GM19099 (cell line): ENCODE results near the gene BSND.

Experiments
- POLR2A ChIP-seq: IDR thresholded peaks from 3 replicates; pipeline ENCODE4 v1.6.1; 2011; ENCODE audit warnings: low read depth; ENCODE audit not compliant: insufficient read length; ENCODE audit errors: extremely low read depth

Gene BSND

GRCh38 chr1:54970901-54971300 lies 27.8 kb upstream of the BSND start:
- no peak for TF ChIP-seq POLR2A

GRCh38 chr1:54971317-54971791 lies 27.4 kb upstream of the BSND start:
- TF ChIP-seq POLR2A, result no peak

GRCh38 chr1:54972436-54972835 lies 26.3 kb upstream of the BSND start:
- no peak for TF ChIP-seq POLR2A

DNA sequence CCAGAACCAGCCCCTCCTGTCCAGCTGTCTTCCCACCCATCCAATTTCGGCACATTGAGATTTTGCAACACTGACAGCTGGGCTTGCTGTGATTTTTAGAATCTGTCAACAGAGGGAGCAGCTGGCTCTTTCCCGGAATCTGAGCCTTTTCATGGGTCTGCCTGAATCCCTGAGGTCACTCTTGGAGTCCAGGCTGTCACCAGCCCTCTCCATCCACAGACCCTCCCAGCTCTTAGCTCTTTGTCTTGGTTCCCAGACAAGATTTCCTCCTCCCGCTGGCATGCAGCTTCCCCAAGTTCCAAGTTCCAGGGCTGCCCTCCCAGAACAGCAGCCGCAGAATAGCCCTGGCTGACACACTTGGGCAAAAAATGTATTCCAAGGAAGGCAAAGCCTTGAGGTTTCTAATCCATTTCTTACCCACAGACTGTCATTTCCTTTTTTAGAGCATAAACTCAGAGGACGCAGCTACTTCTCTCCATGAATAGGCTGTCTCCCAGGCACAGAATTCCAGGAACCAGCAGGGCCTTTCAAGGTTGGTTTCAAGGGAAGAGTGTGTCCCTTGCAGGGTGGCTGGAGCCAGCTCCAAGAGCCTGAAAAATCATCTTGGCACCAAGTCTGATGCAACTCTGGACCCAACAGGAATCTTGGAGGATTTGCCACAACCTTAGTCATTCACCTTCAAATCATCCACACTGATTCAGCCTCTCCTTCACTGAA lies 25.4 kb upstream of the BSND start:
- TF ChIP-seq POLR2A, result no peak

DNA sequence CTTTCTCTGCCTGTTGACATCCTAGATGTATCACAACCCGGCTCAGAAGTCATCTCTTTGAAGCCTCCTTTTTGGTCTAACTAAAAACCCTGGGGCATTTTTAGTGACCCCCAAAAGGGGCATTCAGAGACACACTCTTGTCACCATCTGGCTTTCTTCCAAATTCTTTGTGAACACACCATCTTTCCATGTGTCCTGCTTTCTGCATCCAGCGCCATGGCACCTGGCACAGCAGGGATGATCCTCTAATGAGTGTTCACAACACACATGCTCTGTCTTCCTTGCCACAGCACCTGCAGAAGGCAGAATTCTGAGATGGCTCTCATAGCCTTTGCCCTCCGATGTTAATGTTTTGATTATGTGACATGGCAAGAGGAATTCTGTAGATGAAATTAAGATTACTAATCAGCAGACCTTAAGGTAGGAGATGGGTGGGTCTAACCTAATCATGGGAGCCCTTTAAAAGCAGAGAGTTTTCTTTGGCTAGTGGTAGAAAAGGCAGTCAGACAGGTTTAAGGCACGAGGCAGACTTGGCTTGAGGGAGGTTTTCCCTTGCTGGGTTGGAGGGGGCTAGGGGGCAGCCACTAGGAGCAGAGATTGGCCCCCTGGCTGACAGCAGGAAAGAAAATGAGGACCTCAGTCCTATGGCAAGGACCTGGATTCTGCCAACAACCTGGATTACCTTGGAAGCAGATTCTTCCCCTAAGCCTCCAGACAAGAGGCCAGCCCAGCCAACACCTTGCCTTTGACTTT lies 23.2 kb upstream of the BSND start:
- TF ChIP-seq POLR2A, result no peak

DNA sequence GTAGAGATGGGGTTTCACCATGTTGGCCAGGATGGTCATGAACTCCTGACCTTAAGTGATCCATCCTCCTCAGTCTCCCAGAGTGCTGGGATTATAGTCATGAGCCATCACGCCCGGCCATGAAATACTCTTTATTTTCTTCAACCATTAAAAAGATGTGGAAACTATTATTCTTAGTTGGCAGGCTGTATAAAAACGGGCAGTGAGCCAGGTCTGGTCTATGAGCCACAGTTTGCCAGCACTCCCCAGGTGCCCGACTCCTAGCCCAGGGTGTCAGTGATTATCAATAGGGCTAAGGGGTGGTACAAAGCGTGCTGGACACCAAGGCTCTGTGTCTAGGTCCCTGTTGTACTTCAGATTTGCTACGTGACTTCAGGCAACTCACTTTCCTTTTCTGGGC lies 22.0 kb upstream of the BSND start:
- no peak for TF ChIP-seq POLR2A

DNA sequence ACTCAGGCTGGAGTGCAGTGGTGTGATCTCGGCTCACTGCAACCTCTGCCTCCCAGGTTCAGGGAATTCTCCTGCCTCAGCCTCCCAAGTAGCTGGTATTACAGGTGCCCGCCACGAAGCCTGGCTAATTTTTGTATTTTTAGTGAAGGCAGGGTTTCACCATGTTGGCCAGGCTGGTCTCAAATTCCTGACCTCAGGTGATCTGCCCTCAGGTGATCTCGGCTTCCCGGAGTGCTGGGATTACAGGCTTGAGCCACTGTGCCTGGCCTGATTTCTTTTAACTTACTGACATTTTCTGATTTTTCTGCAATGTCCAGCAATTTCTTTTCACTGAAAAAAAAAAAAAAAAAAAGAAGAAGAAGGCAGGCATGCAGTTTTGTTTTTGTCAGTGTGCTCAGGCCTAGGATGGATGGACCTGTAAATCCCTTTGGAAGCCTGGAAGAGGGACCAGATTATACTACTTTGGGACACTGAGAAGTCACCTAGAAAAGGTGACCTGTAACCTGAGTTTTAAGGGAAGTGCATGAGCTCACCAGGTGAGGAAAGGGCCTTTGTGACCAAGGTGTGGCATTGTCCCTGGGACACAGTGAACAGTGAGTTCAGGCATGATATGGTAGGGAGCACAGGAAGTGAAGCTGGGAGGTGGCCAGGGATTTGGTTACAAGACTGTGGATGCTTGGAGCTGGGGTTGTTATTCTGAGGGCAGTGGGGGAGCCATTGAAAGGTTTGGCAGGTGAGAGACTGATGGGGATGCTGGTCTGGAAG lies 21.0 kb upstream of the BSND start:
- no peak for TF ChIP-seq POLR2A

DNA sequence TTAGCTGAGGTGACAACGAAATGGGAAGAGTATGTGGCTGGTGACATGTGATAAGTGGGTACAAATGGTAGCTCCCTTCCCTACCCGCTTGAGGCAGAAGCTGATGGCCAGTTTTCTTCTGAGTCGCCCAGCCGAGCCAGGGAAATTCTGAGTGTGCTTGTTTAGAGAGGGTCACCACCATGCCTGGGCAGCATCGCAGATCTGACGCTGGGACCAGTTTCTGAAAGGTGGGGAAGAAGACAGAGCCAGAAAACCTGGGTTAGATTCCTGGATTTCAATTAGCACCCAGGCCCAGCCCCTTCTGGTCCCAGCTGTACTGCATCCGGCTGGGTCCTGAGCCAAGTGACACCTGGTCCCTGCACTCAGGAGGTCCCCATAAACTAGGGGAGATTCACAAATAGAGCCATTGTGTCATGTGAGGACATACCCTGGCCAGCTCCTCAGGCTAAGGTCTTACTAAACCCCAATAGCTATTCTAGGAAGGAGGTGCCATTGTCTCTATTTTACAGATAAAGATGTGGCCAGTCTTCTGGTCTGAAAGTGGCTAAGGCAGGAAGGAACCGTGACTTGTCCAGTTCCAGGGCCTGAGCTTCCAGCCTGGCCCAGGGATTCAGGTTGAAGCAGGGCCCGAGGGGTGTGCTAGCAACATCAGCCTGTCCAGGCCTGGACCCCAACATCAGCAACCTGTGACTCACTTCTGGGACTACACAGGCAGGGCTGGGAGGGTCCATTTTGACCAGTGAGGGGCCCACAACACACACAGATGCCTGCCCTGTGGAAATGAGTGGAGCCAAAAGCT lies 20.0 kb upstream of the BSND start:
- no peak for TF ChIP-seq POLR2A

DNA sequence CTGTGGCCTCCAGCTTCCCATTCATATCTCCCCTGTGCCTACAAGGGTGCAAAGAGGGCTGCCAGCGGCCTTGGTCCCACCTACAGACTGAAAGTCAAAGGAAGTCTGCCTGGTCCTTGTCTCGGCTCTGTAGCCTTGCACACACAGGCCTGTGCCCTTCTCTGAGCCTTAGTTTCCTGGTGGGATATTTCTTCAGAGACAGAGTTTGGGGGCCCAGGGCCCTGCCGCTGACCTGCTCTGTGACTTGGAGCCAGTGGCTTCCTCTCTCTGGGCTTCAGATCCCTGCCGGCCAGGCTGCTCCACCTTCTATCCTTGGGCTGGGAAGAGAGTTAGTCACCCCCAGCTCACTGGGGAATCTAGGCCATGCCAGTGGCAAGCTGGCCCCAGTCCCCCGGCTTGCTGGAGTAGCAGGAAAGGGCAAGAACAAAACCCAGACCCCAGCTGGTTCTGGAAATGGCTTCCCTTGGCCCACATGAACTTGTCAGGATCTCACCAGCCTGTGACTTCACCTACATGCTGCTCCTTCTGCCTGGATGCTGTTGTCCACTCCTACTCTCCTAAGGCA lies 19.3 kb upstream of the BSND start:
- TF ChIP-seq POLR2A, result no peak

DNA sequence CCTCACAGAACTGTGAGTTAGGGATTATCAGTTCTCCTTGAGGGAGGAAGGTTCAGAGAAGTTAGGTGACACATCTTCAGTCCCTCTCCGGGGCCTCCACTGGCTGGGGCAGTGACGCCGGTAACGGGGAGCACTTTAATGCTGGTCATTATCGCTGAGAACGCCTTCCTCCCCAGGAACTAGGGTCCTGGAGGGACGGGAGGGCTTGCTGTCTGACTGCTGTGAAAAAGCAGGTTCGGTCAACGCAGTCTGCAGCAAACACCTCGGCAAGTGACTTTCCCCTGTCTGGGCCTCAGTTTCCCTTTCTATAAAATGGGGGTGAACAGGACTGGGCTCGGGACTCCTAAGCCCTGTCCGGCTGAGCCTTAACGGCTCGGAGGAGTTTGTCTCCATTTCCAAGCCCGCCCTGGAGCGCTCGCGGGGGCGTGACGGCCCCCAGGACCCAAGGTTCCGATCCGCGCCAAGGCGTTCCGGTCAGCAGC lies 18.6 kb upstream of the BSND start:
- no peak for TF ChIP-seq POLR2A

DNA sequence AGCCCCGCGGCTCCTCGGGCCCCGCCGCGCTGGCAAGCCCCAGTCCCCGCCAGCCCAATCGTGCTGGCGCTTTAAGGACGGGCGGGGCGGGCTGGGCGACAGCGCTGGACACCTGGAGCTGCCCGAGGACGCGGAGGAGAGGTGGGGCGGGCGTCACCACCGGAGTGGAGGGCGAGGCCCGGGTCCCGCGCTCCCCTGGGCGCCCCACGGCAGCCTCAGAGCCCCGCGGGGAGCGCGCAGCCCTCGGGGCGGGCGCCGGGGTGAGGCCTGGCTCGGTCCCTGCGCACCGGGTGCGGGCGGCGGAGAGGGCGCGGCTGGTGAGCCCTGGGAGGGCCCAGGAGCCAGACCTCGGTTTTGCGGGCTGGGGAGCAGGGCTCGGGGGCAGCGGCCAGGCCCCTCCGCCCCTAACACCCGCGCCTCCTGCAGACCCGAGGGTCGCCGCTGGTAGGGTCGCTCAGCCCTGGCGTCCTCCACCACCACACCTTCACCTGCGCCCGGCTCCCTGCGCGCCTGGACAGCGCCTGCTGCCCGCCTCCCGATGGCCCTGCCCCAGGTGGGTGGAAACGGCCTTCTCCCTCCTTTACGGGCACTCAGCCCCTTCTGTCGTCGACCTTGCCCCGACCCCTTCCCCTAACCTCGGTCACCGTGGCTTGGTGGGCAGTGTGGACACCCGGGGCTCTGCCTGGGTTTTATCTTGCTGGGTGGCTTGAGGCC lies 18.0 kb upstream of the BSND start, which contains the start of gene TMEM61:
Gene TMEM61, plus strand, starts transcription at position 101 of the 714 bp plus-strand sequence. Its CDS starts 438 bp downstream, at position 539.
- TF ChIP-seq POLR2A, result no peak

DNA sequence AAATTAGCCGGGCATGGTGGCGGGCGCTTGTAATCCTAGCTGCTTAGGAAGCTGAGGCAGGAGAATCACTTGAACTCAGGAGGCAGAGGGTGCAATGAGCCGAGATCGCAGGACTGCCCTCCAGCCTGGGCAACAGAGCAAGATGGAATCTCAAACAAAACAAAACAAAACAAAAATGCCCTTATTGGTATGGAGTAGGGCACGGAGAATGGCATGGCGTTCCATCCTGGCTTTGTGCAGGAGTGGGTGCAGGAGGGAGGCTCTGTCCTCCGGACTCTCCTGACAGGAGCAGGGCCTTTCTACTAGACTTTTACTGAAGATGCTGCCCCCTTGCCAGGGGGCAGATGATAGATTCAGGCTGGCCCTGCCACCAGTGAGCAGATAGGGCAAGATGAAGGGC lies 17.3 kb upstream of the BSND start:
- TF ChIP-seq POLR2A, result no peak

DNA sequence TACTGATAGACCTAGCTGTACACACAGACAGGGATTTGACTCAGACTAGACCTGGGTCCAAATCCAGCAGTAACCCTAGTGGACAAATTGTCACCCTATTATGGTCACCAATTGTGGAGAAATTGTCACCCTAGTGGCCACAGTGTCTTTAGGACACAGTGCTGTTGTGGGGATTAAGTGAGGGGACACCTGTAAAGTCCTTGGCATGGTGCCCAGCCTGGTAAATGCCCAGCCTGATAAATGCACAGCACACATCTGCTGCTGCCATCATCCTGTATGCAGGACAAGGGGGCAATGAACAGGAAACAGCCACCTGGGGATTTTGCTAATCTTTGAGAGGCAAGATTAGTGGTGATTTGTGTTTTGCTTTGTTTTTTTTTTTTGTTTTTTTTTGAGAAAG lies 16.0 kb upstream of the BSND start:
- TF ChIP-seq POLR2A, result no peak
